ENCODE data around the gene FXYD6.

The FXYD6 gene

DNA sequence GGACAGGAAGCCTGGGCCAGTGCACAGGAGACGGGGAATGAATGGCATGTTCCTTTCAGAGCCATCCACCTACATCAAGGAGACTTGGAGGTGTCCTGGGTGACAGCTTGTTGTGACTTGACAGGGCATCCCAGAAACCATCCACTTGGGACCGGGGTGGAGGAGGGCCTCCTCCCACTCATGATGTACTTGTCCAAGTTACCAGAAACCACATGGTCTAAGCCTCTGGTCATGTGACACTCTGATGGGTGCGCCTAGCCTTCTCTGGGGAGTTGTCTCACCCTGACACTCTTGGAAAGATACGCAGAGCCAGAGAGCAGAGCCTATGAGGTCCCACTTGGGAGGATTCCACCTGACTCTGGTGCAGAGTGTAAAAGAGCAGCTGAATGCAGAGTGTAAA lies 21.6 kb upstream of the FXYD6 start:
- TF ChIP-seq, protein P1, sequence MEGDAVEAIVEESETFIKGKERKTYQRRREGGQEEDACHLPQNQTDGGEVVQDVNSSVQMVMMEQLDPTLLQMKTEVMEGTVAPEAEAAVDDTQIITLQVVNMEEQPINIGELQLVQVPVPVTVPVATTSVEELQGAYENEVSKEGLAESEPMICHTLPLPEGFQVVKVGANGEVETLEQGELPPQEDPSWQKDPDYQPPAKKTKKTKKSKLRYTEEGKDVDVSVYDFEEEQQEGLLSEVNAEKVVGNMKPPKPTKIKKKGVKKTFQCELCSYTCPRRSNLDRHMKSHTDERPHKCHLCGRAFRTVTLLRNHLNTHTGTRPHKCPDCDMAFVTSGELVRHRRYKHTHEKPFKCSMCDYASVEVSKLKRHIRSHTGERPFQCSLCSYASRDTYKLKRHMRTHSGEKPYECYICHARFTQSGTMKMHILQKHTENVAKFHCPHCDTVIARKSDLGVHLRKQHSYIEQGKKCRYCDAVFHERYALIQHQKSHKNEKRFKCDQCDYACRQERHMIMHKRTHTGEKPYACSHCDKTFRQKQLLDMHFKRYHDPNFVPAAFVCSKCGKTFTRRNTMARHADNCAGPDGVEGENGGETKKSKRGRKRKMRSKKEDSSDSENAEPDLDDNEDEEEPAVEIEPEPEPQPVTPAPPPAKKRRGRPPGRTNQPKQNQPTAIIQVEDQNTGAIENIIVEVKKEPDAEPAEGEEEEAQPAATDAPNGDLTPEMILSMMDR (conservative IDR thresholded peaks at IDR 0.05), result no peak
- no peak overlapping the region for H3K27ac ChIP-seq

DNA sequence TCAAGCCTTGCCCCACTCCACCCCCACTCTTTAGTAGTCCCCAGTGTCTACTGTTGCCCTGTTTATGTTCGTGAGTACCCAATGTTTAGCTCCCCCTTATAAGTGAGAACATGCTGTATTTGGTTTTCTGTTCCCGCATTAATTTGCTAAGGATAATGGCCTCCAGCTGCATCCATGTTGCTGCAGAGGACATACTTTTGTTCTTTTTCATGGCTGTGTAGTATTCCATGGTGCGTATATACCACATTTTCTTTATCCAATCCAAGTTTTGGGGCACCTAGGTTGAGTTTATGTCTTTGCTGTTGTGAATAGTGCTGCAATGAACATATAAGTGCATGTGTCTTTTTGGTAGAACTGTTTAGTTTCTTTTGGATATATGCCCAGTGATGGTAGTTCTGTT lies 16.2 kb upstream of the FXYD6 start:
- TF ChIP-seq, protein P1 (conservative IDR thresholded peaks at IDR 0.05), result no peak
- H3K27ac ChIP-seq, result no peak overlapping the region

DNA sequence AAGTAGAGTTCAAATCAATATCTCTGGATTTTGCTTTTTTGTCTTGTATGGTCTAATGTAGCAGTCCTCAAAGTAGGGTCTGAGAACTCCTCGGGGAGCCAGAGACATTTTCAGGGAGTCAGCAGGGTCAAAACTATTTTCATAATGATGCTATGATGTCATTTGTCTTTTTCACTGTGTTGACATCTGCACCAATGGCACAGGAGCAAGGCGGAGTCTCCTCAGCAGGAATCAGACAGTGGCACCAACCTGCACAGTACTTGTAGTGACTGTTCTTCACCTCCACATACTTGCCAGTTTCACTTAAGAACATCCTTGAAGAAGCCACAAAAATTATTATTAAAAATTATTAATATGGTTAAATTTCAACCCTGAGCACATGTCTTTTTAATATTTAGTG lies 14.9 kb upstream of the FXYD6 start:
- TF ChIP-seq, protein P1 (conservative IDR thresholded peaks at IDR 0.05), result no peak
- H3K27ac ChIP-seq, result no peak overlapping the region

DNA sequence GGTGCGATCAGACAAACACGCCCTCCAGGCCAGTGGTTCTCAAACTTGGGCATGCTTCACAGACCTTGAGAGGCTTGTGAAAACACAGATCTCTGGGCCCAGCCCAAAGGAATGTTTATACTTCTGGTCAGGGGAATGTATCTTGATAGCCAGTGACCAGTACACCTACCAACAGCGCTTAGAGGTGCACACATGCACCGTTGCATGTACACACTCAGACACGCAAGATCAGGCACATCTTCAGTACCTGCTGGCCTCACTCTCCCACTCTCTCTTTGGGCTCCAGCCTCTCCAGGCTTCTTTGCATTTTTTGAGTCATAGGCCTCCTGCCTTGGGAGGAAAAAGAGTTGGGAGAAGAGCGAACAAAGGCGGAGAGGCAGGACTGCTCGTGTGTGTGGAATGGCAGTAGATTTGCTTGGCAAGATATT lies 11.7 kb upstream of the FXYD6 start:
- TF ChIP-seq, protein P1 (conservative IDR thresholded peaks at IDR 0.05), result no peak
- H3K27ac ChIP-seq, result no peak overlapping the region

DNA sequence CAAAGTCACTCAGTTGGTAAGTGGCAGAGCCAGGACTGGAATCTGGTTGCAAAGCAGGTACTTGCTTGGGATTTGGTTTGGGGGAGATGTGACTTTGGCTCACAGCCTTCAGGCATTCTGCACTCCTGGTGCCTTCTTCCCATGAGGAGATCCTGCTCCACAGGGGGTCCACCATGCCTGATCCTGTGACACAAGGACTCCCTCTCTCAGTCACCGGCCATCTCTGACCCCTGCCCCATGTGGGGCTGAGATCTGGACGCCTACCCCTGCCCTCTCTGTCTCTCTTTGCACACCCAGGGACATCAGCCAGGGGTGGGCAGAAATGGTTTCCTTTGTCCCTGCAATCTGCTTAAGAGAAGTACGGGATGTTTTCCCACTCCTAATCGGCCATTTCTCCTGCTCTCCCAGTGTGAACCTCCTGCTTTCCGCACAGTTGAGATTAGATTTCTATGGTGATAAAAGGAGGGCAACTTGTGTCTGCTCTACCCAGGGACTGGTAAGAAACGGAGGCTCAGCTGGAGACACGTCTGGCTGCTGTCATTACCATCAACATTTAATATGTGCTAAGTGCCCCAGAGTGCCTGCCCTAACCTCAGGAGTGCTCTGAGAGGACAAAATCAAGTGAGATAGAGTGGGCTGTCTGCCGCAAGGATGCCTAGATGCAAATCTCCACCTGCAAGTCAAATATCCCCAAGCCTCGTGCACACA lies 11.1 kb upstream of the FXYD6 start:
- no peak overlapping the region for H3K27ac ChIP-seq
- TF ChIP-seq, protein P1 (conservative IDR thresholded peaks at IDR 0.05), result no peak

DNA sequence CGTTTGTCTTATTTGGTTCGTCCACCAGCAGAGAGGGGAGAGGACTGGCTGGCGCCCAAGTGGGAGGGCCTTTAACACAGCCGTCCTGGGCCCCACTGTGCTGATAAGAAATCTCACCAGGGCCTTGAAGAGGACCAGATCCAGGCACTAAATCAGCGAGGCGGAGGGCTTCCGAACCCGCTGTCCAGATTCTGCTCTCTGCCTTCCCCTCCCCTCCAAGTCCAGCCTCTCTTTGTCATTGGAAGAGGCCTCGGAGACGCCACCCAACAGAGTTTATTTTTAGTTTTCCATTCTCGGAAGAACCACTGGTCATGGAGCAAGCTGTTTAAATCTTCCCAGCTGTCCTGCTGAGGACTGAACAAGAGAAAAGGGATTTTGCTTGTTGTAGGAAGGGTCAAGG lies 9.3 kb upstream of the FXYD6 start:
- H3K27ac ChIP-seq, result no peak overlapping the region

DNA sequence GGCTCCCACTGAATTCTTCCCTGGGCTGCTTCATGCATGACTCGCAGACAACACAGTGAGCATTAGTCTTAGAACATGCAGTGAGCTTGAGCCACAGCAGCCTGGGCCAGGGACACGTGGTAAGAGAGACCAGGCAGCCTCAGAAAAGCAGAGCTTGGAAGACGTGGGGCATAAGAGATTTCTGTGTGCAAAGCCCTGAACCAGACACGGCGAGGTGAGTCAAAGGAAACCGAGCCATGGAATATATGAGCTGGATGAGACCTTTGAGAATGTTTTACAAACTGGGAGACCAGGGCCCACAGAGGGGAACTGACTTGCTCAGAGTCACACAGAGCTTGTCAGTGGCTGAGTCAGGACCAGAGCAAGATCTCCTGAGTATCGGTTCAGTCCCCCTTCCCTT lies 8.5 kb upstream of the FXYD6 start:
- TF ChIP-seq, protein P1 (conservative IDR thresholded peaks at IDR 0.05), result no peak
- H3K27ac ChIP-seq, result no peak overlapping the region

More for the DNA sequence above, 9.3 kb upstream of the FXYD6 start:
- TF ChIP-seq, protein P1 (conservative IDR thresholded peaks at IDR 0.05), result no peak
